DOHH2 (cell line): Measurements from ENCODE around the gene CERS5.

Experiments used
- H3F3A ChIP-seq: fragments of 200-600 bp; sonication (generic), shearing (Covaris generic); 2 replicates; pipeline ENCODE4 v1.6.0; 2016; ENCODE audit warnings: antibody characterized with exemption, mild to moderate bottlenecking; ENCODE audit not compliant: control insufficient read depth, insufficient read depth
- H3K27ac ChIP-seq: fragments of 200-600 bp; sonication (generic); 2 replicates; pipeline ENCODE4 v1.5.1; 2014; ENCODE audit warnings: low read depth, mild to moderate bottlenecking, low read length, moderate library complexity
- H3K27me3 ChIP-seq: fragments of 200-600 bp; sonication (generic); 2 replicates; pipeline ENCODE4 v1.6.1; 2014; ENCODE audit warnings: mild to moderate bottlenecking, low read length, mixed read lengths; ENCODE audit not compliant: control insufficient read depth
- H3K36me3 ChIP-seq: fragments of 200-600 bp; sonication (generic); 2 replicates; pipeline ENCODE4 v1.6.1; 2014; ENCODE audit warnings: mild to moderate bottlenecking, low read length, moderate library complexity, mixed read lengths; ENCODE audit not compliant: control insufficient read depth
- H3K4me1 ChIP-seq: fragments of 200-600 bp; sonication (generic); 2 replicates; pipeline ENCODE4 v1.6.1; 2014; ENCODE audit warnings: mild to moderate bottlenecking, low read length, mixed read lengths; ENCODE audit not compliant: control insufficient read depth
- H3K4me2 ChIP-seq: fragments of 200-600 bp; sonication (generic); 2 replicates; pipeline ENCODE4 v1.6.0; 2014; ENCODE audit warnings: mild to moderate bottlenecking, low read length, moderate library complexity
- H3K4me3 ChIP-seq: fragments of 200-600 bp; sonication (generic); 2 replicates; pipeline ENCODE4 v1.5.1; 2014; ENCODE audit warnings: mild to moderate bottlenecking, low read length, mixed read lengths
- H3K79me2 ChIP-seq: fragments of 200-600 bp; sonication (generic); 2 replicates; pipeline ENCODE4 v1.6.1; 2014; ENCODE audit warnings: mild to moderate bottlenecking, low read length, mixed read lengths; ENCODE audit not compliant: control insufficient read depth
- H3K9me2 ChIP-seq: fragments of 200-600 bp; sonication (generic); replicated peaks from 2 replicates; pipeline ENCODE4 v1.6.1; 2014; ENCODE audit warnings: mild to moderate bottlenecking, low read length, mixed read lengths; ENCODE audit not compliant: control insufficient read depth
- H3K9me3 ChIP-seq: fragments of 200-600 bp; sonication (generic); 2 replicates; pipeline ENCODE4 v1.6.1; 2014; ENCODE audit warnings: antibody characterized with exemption, low read length, mixed read lengths; ENCODE audit not compliant: control insufficient read depth, insufficient read depth
- H4K20me1 ChIP-seq: fragments of 200-600 bp; sonication (generic); 2 replicates; pipeline ENCODE4 v1.6.0; 2014; ENCODE audit warnings: low read depth, mild to moderate bottlenecking, antibody characterized with exemption, low read length, moderate library complexity; ENCODE audit not compliant: control insufficient read depth, insufficient read depth
- CTCF ChIP-seq: fragments of 200-600 bp; sonication (generic); IDR thresholded peaks from one replicate; pipeline ENCODE4 v1.5.1; 2014; ENCODE audit warnings: antibody characterized with exemption, mild to moderate bottlenecking, low read depth, low read length; ENCODE audit not compliant: poor library complexity, severe bottlenecking
- EZH2phosphoT487 ChIP-seq: fragments of 200-600 bp; sonication (generic); IDR thresholded peaks from 2 replicates; pipeline ENCODE4 v1.6.1; 2017; ENCODE audit warnings: borderline replicate concordance, mild to moderate bottlenecking, antibody characterized with exemption, low read length, moderate library complexity, mixed read lengths

Gene CERS5

GRCh38 chr12:50188241-50188781 is 21.1 kb upstream of the CERS5 start:
- Histone ChIP-seq H3K9me2 (no peaks in the 10 kb centered on the region), H3K4me3 (no peak overlapping the region), H3K36me3 (peaks cover 12% of the 10 kb centered on the region), H3K79me2 (no peaks in the 10 kb centered on the region), H3F3A (no peaks in the 10 kb centered on the region), H3K27me3 (no peaks in the 10 kb centered on the region), H3K9me3 (no peaks in the 10 kb centered on the region), H3K4me1 (peaks cover 7% of the 10 kb centered on the region; the same call in 1 of the 2 replicates), H4K20me1 (no peaks in the 10 kb centered on the region), H3K4me2 (no peak overlapping the region), H3K27ac (no peak overlapping the region)
- no peak for TF ChIP-seq EZH2phosphoT487
- no peak for TF ChIP-seq CTCF

GRCh38 chr12:50187084-50187900 is 20.1 kb upstream of the CERS5 start:
- H3K27ac ChIP-seq, result no peak overlapping the region
- H3K36me3 ChIP-seq, result peaks cover 6% of the 10 kb centered on the region
- no peaks in the 10 kb centered on the region for H3F3A ChIP-seq
- H3K9me3 ChIP-seq, result no peaks in the 10 kb centered on the region
- H3K4me1 ChIP-seq, result peaks cover 7% of the 10 kb centered on the region; the same call in 1 of the 2 replicates
- H4K20me1 ChIP-seq, result no peaks in the 10 kb centered on the region
- no peaks in the 10 kb centered on the region for H3K27me3 ChIP-seq
- no peaks in the 10 kb centered on the region for H3K9me2 ChIP-seq
- no peak overlapping the region for H3K4me3 ChIP-seq
- H3K79me2 ChIP-seq, result no peaks in the 10 kb centered on the region
- no peak overlapping the region for H3K4me2 ChIP-seq
- no peak for TF ChIP-seq EZH2phosphoT487
- no peak for TF ChIP-seq CTCF

- Histone ChIP-seq H3K9me3 (no peaks in the 10 kb centered on the region), H3F3A (no peaks in the 10 kb centered on the region), H3K4me1 (peaks cover 7% of the 10 kb centered on the region; the same call in 1 of the 2 replicates), H4K20me1 (no peaks in the 10 kb centered on the region), H3K4me2 (no peak overlapping the region), H3K4me3 (no peak overlapping the region), H3K27me3 (no peaks in the 10 kb centered on the region), H3K36me3 (peaks cover 6% of the 10 kb centered on the region), H3K79me2 (no peaks in the 10 kb centered on the region), H3K9me2 (no peaks in the 10 kb centered on the region), H3K27ac (no peak overlapping the region)
- TF ChIP-seq EZH2phosphoT487 (no peak), CTCF (no peak)
These were observed 19.5 kb upstream of the CERS5 start for GRCh38 chr12:50186681-50187080.
